Endothelial cell of umbilical vein (primary cell): ENCODE measurements around the gene ASXL2. TPM values are rescaled to one million over a fixed set of nuclear protein-coding genes. Genes with fewer than 3 reads are reported as not detected.
A peak's percentile ranks its signal among the peaks of the same experiment; 100 is the strongest.

Experiments used
- BruUV-seq: library from RNA; stranded (reverse); fragments of 400-500 nt; replicated peaks from 2 replicates; lab custom pipeline; 2021; lab: Mats Ljungman, UMichigan
- CTCF ChIA-PET: fragments of 300-600, 350-600 bp; sonication (Branson Sonifier 250); formaldehyde crosslinking; loops from one replicate; lab custom pipeline; 2021; ENCODE audit warnings: antibody characterized with exemption, inconsistent platforms; lab: Charles Lee
- POLR2A ChIA-PET: fragments of 300-600, 350-600 bp; sonication (Branson Sonifier 250); formaldehyde crosslinking; loops from one replicate; lab custom pipeline; 2021; ENCODE audit warnings: antibody characterized with exemption, inconsistent platforms; lab: Charles Lee
- DNase-seq: peaks from one replicate; pipeline ENCODE4 v3.0.0-alpha.2; 2011; ENCODE audit warnings: low read depth, low spot score
- FAIRE-seq: peaks from 2 replicates; lab custom pipeline; 2011; peaks lifted over from hg19 to GRCh38; lab: Jason Lieb, UNC
- H2AFZ ChIP-seq: 2 replicates; pipeline ENCODE4 v1.6.0; 2012; ENCODE audit warnings: low read depth, low read length, control low read depth, inconsistent platforms
- H3K27ac ChIP-seq: 2 replicates; pipeline ENCODE4 v1.5.1; 2011; ENCODE audit warnings: low read depth, mild to moderate bottlenecking, control low read depth, low read length, moderate library complexity; ENCODE audit not compliant: insufficient read depth
- H3K27me3 ChIP-seq, 2 experiments: 2 replicates each; pipeline versions ENCODE4 v1.6.0 to v1.6.1; 2011; ENCODE audit warnings: low read length in 2 of 2, mixed read lengths in 1 of 2; ENCODE audit not compliant: control insufficient read depth in 2 of 2, insufficient read depth in 2 of 2
- H3K36me3 ChIP-seq, 2 experiments: 2 replicates in 1 of 2; 3 replicates in 1 of 2; pipeline ENCODE4 v1.5.1; 2011; ENCODE audit warnings: low read length in 2 of 2, mild to moderate bottlenecking in 1 of 2, moderate library complexity in 1 of 2; ENCODE audit not compliant: control insufficient read depth in 2 of 2, insufficient read depth in 2 of 2; ENCODE audit errors: extremely low read depth in 1 of 2
- H3K4me1 ChIP-seq: 3 replicates; pipeline ENCODE4 v1.5.1; 2011; ENCODE audit warnings: mild to moderate bottlenecking, low read length; ENCODE audit not compliant: control insufficient read depth, insufficient read depth; ENCODE audit errors: extremely low read depth
- H3K4me2 ChIP-seq: 2 replicates; pipeline ENCODE4 v1.6.1; 2011; ENCODE audit warnings: low read length, control low read depth, mixed read lengths; ENCODE audit not compliant: insufficient read depth
- H3K4me3 ChIP-seq, 3 experiments: fragments of 200-600 bp in 1 of 3; sonication (generic), shearing (Covaris generic) in 1 of 3; replicated peaks in 1 of 3; 2 replicates each; pipeline ENCODE4 v1.5.1; 2011 to 2016; ENCODE audit warnings: control low read depth in 3 of 3, low read length in 3 of 3, mild to moderate bottlenecking in 2 of 3, inconsistent platforms in 1 of 3, low read depth in 1 of 3, moderate library complexity in 1 of 3; ENCODE audit not compliant: insufficient read depth in 1 of 3
- H3K79me2 ChIP-seq: 2 replicates; pipeline ENCODE4 v1.6.0; 2012; ENCODE audit warnings: low read length, inconsistent platforms; ENCODE audit not compliant: control insufficient read depth, insufficient read depth
- H3K9ac ChIP-seq: replicated peaks from 2 replicates; pipeline ENCODE3; 2011; ENCODE audit warnings: low read length, control low read depth; ENCODE audit not compliant: insufficient read depth; ENCODE audit errors: extremely low read depth
- H3K9me1 ChIP-seq: replicated peaks from 3 replicates; pipeline ENCODE4 v1.6.0; 2011; ENCODE audit warnings: mild to moderate bottlenecking, low read length; ENCODE audit not compliant: control insufficient read depth, insufficient read depth; ENCODE audit errors: extremely low read depth
- H3K9me3 ChIP-seq: replicated peaks from 2 replicates; pipeline ENCODE4 v1.5.1; 2012; ENCODE audit warnings: low read length, inconsistent platforms; ENCODE audit not compliant: control insufficient read depth, insufficient read depth
- H4K20me1 ChIP-seq: replicated peaks from 2 replicates; pipeline ENCODE3; 2011; ENCODE audit warnings: mild to moderate bottlenecking, low read length; ENCODE audit not compliant: control insufficient read depth, insufficient read depth; ENCODE audit errors: extremely low read depth
- EZH2 ChIP-seq: IDR thresholded peaks from 2 replicates; pipeline ENCODE4 v1.6.1; 2012; ENCODE audit warnings: borderline replicate concordance, low read depth, mild to moderate bottlenecking, moderate library complexity, low read length, inconsistent platforms; ENCODE audit not compliant: severe bottlenecking
- FOS ChIP-seq: IDR thresholded peaks from 2 replicates; pipeline ENCODE4 v1.6.1; 2011; ENCODE audit warnings: mild to moderate bottlenecking, low read length, moderate library complexity, borderline replicate concordance; ENCODE audit not compliant: insufficient read depth
- GATA2 ChIP-seq: IDR thresholded peaks from 2 replicates; pipeline ENCODE4 v1.7.0; 2011; ENCODE audit warnings: low read depth, mild to moderate bottlenecking, moderate library complexity, mixed read lengths, low read length; ENCODE audit not compliant: insufficient read length, insufficient read depth
- JUN ChIP-seq: IDR thresholded peaks from 2 replicates; pipeline ENCODE4 v1.6.1; 2011; ENCODE audit warnings: borderline replicate concordance, low read depth; ENCODE audit not compliant: insufficient read length, insufficient read depth
- MYC ChIP-seq: IDR thresholded peaks from one replicate; pipeline ENCODE4 v1.6.1; 2011; ENCODE audit warnings: mild to moderate bottlenecking, low read depth, low read length
- POLR2AphosphoS5 ChIP-seq: IDR thresholded peaks from 2 replicates; pipeline ENCODE4 v1.6.1; 2012; ENCODE audit warnings: low read depth, mild to moderate bottlenecking, control low read depth, low read length, moderate library complexity; ENCODE audit not compliant: insufficient read depth
- dilution Hi-C: fragments of 300-500 bp; cut with MboI; formaldehyde crosslinking; loops from one replicate; pipeline ENCODE4 v1.15.0; 2019; ENCODE audit warnings: low sequenced_read_pairs; ENCODE audit not compliant: extremely low pct_ligation_motif_present
- intact Hi-C: fragments of 100-400 bp; cut with micrococcal nuclease; formaldehyde crosslinking; loops from one replicate; pipeline ENCODE4 v1.10.0; 2022
- polyA plus RNA-seq, 4 experiments: library from polyadenylated mRNA; depleted of rRNA in 3 of 4; stranded (reverse) in 3 of 4; unstranded in 1 of 4; fragments of >200 nt; gene quantifications; 2 replicates each; pipeline versions ENCODE4 v1.2.1 to v1.2.3, GENCODE V29; 2011 to 2012; ENCODE audit warnings: missing spikeins in 1 of 4
- total RNA-seq: library from RNA; stranded (reverse); gene quantifications from 2 replicates; pipeline ENCODE4 v1.2.3, GENCODE V29; 2021
- TF ChIP-seq, protein P1 (sequence below): IDR thresholded peaks from 2 replicates; pipeline ENCODE4 v1.6.1; 2011; ENCODE audit not compliant: insufficient read depth, insufficient read length
- TF ChIP-seq, protein P2 (sequence below), 2 donors: IDR thresholded peaks; 1 replicate in 1 of 2; 2 replicates in 1 of 2; pipeline ENCODE4 v1.5.1; 2011; ENCODE audit warnings: low read length in 2 of 2, mild to moderate bottlenecking in 2 of 2, moderate library complexity in 2 of 2, control low read depth in 1 of 2, inconsistent platforms in 1 of 2, low read depth in 1 of 2; ENCODE audit not compliant: insufficient read depth in 1 of 2; ENCODE audit errors: extremely low read depth in 1 of 2

The ASXL2 gene
- total and polyA plus RNA-seq, 2 donors (not counting 3 experiments of a cell fraction or from before 2014, with no cell fraction given), result 6.1 to 33.8 TPM

DNA sequence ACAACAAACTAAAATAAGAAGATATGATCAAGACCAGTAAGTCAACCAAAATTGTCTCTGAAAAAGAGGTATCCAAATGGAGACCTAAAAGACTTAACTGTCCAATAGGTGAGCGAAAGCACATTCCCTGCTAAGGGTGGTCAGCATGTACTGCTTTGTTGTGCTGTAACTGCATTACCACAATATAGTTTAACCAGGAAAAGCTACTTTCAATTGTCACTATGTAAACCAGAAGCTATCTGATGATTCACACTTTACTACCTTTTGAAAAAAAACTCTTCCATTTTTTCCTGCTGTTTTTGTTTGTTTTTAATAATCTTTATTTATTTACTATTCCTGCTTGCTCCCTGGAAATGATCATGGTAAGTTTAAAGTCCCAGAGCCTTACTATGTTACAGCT is 36.1 kb downstream of the ASXL2 start:
- no peaks in the 10 kb centered on the region for H3K4me1 ChIP-seq
- TF ChIP-seq POLR2AphosphoS5 (no peak), JUN (no peak), EZH2 (no peak), GATA2 (no peak), FOS (peak; percentile 14), MYC (no peak)
- TF ChIP-seq, protein P1, sequence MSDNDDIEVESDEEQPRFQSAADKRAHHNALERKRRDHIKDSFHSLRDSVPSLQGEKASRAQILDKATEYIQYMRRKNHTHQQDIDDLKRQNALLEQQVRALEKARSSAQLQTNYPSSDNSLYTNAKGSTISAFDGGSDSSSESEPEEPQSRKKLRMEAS, result no peak
- TF ChIP-seq, protein P2, sequence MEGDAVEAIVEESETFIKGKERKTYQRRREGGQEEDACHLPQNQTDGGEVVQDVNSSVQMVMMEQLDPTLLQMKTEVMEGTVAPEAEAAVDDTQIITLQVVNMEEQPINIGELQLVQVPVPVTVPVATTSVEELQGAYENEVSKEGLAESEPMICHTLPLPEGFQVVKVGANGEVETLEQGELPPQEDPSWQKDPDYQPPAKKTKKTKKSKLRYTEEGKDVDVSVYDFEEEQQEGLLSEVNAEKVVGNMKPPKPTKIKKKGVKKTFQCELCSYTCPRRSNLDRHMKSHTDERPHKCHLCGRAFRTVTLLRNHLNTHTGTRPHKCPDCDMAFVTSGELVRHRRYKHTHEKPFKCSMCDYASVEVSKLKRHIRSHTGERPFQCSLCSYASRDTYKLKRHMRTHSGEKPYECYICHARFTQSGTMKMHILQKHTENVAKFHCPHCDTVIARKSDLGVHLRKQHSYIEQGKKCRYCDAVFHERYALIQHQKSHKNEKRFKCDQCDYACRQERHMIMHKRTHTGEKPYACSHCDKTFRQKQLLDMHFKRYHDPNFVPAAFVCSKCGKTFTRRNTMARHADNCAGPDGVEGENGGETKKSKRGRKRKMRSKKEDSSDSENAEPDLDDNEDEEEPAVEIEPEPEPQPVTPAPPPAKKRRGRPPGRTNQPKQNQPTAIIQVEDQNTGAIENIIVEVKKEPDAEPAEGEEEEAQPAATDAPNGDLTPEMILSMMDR (IDR thresholded peaks at IDR 0.05; ENCODE audit: extremely low read depth in 1 of 2, insufficient read depth in 1 of 2, low read depth in 1 of 2, low read length in 2 of 2), result no peak
- no peaks in the 10 kb centered on the region for H3K27me3 ChIP-seq
- intact Hi-C loops (no loop called here), dilution Hi-C loops (no loop called here)
- FAIRE-seq, result no peak
- ChIA-PET CTCF (interaction anchor here (1.1 to 1.2 kb wide), 2 partner anchors 9 to 177 kb away, joined by 3 to 8 read pairs; no protein-coding TSS in a partner anchor), POLR2A (no interaction called here)
- no peak overlapping the region for H2AFZ ChIP-seq
- peaks cover 2 to 5% of the 10 kb centered on the region in 2 experiments for H3K36me3 ChIP-seq
- no peak overlapping the region for H3K4me3 ChIP-seq
- H3K9me1 ChIP-seq, result no peaks in the 10 kb centered on the region
- H3K9ac ChIP-seq, result no peak overlapping the region
- peaks cover 26% of the 10 kb centered on the region for H3K79me2 ChIP-seq
- H3K27ac ChIP-seq, result no peak overlapping the region
- no TSS peak for BruUV-seq
- H3K9me3 ChIP-seq, result no peaks in the 10 kb centered on the region
- DNase-seq, result no peak
- no peak overlapping the region for H3K4me2 ChIP-seq
- peaks cover 2% of the 10 kb centered on the region for H4K20me1 ChIP-seq
